HepG2 (cell line): Measurements from ENCODE around the gene SHOX. TPM values are rescaled to one million over a fixed set of nuclear protein-coding genes. Genes with fewer than 3 reads are reported as not detected.

Source experiments
- ATAC-seq: fragments of 200-7000 bp; cut with Tn5 transposase; 3 replicates; pipeline ENCODE4 v1.9.1; 2020; ENCODE audit warnings: mild to moderate bottlenecking, moderate library complexity
- BruUV-seq: library from RNA; stranded (reverse); fragments of 400-500 nt; replicated peaks from 2 replicates; lab custom pipeline; 2021; lab: Mats Ljungman, UMichigan
- CTCF ChIA-PET: fragments of 300-600 bp; formaldehyde crosslinking; extraction: SDS; loops from one replicate; lab custom pipeline; 2021; ENCODE audit warnings: low total read pairs, inconsistent platforms, low intra/inter-chr PET ratio; lab: Yijun Ruan, JAX
- POLR2A ChIA-PET: fragments of 350-600 bp; sonication (Branson Sonifier 250); formaldehyde crosslinking; loops from one replicate; lab custom pipeline; 2020; ENCODE audit warnings: antibody characterized with exemption, inconsistent platforms; lab: Yijun Ruan, JAX
- DNase-seq: peaks from one replicate; pipeline ENCODE4 v3.0.0-alpha.2; 2015; ENCODE audit warnings: low spot score
- FAIRE-seq: peaks from 3 replicates; lab custom pipeline; 2011; peaks lifted over from hg19 to GRCh38; lab: Jason Lieb, UNC
- H2AFZ ChIP-seq: one replicate; pipeline ENCODE4 v1.6.1; 2011; ENCODE audit warnings: low read length, inconsistent platforms
- H3K27ac ChIP-seq: fragments of 300-600 bp; 3 replicates; pipeline ENCODE4 v1.8.0; 2011; ENCODE audit warnings: mixed run types, mild to moderate bottlenecking, mixed read lengths, low read length, inconsistent platforms; ENCODE audit not compliant: insufficient read depth; ENCODE audit errors: extremely low read length
- H3K27me3 ChIP-seq, 2 experiments: fragments of 200-600 bp in 1 of 2; 2 replicates in 1 of 2; 3 replicates in 1 of 2; pipeline versions ENCODE4 v1.6.0 to v1.8.0; 2011; ENCODE audit warnings: low read length in 2 of 2, mild to moderate bottlenecking in 2 of 2, moderate library complexity in 2 of 2, inconsistent platforms in 1 of 2; ENCODE audit not compliant: insufficient read depth in 2 of 2, control insufficient read depth in 1 of 2
- H3K36me3 ChIP-seq, 2 experiments: fragments of 200-600 bp in 1 of 2; replicated peaks in 1 of 2; 2 replicates in 1 of 2; 3 replicates in 1 of 2; pipeline versions ENCODE4 v1.5.1 to v1.8.0; 2011; ENCODE audit warnings: low read length in 2 of 2, inconsistent platforms in 1 of 2; ENCODE audit not compliant: insufficient read depth in 2 of 2, control insufficient read depth in 1 of 2
- H3K4me1 ChIP-seq: 2 replicates; pipeline ENCODE4 v1.5.1; 2012; ENCODE audit warnings: low read length, inconsistent platforms; ENCODE audit not compliant: insufficient read depth
- H3K4me2 ChIP-seq: 2 replicates; pipeline ENCODE4 v1.6.0; 2011; ENCODE audit warnings: low read depth, low read length, inconsistent platforms
- H3K4me3 ChIP-seq, 3 experiments: fragments of 200-600 bp in 1 of 3; sonication (generic), shearing (Covaris generic) in 1 of 3; replicated peaks in 1 of 3; 2 replicates each; pipeline ENCODE4 v1.5.1; 2011 to 2016; ENCODE audit warnings: low read length in 3 of 3, inconsistent platforms in 2 of 3, low read depth in 2 of 3, mild to moderate bottlenecking in 2 of 3, control low read depth in 1 of 3, mixed read lengths in 1 of 3; ENCODE audit not compliant: insufficient read depth in 1 of 3
- H3K79me2 ChIP-seq: one replicate; pipeline ENCODE4 v1.6.1; 2011; ENCODE audit warnings: low read length, inconsistent platforms; ENCODE audit not compliant: insufficient read depth
- H3K9ac ChIP-seq: 2 replicates; pipeline ENCODE4 v1.6.0; 2011; ENCODE audit warnings: mild to moderate bottlenecking, low read depth, low read length, inconsistent platforms; ENCODE audit not compliant: insufficient read depth
- H3K9me3 ChIP-seq: 2 replicates; pipeline ENCODE4 v1.5.1; 2012; ENCODE audit warnings: mild to moderate bottlenecking, low read length
- H4K20me1 ChIP-seq: 2 replicates; pipeline ENCODE4 v1.6.0; 2011; ENCODE audit warnings: inconsistent platforms, mild to moderate bottlenecking, low read length, moderate library complexity; ENCODE audit not compliant: insufficient read depth
- FOXO1 ChIP-seq: sonication (generic); formaldehyde crosslinking; IDR thresholded peaks from 2 replicates; pipeline ENCODE4 v1.4.0; 2020; ENCODE audit warnings: missing genetic modification reagents
- KDM2A ChIP-seq: sonication (generic); formaldehyde crosslinking; IDR thresholded peaks from 2 replicates; pipeline ENCODE4 v1.4.0; 2020; ENCODE audit warnings: low read depth, missing genetic modification reagents, borderline replicate concordance
- KIAA2018 ChIP-seq: sonication (generic); formaldehyde crosslinking; IDR thresholded peaks from 2 replicates; pipeline ENCODE4 v1.5.0; 2020; ENCODE audit warnings: mild to moderate bottlenecking, missing genetic modification reagents, borderline replicate concordance
- RORA ChIP-seq: sonication (generic); formaldehyde crosslinking; IDR thresholded peaks from 2 replicates; pipeline ENCODE4 v1.5.0; 2020; ENCODE audit warnings: mild to moderate bottlenecking, missing genetic modification reagents, moderate library complexity
- ZBTB10 ChIP-seq: sonication (generic); formaldehyde crosslinking; IDR thresholded peaks from 2 replicates; pipeline ENCODE4 v1.4.0; 2020; ENCODE audit warnings: missing genetic modification reagents, borderline replicate concordance
- ZBTB7B ChIP-seq: sonication (generic); formaldehyde crosslinking; IDR thresholded peaks from 2 replicates; pipeline ENCODE4 v1.4.0; 2020; ENCODE audit warnings: missing genetic modification reagents
- WGBS: methylation state at CpG from one replicate; pipeline ENCODE4 v1.1.6; 2017; ENCODE audit warnings: low lambda C conversion rate; 5-methylcytosine and 5-hydroxymethylcytosine counted together
- in situ Hi-C: cut with HindIII; loops from 2 replicates; pipeline ENCODE4 v1.10.0; 2017; ENCODE audit warnings: low pct_unique_long_range_greater_than_20kb; ENCODE audit not compliant: extremely low pct_ligation_motif_present
- intact Hi-C: fragments of 100-400 bp; cut with micrococcal nuclease; formaldehyde crosslinking; loops from one replicate; pipeline ENCODE4 v1.10.0; 2022; ENCODE audit not compliant: unreplicated experiment
- polyA plus RNA-seq, 8 experiments: library from polyadenylated mRNA; depleted of rRNA in 3 of 8; stranded (reverse) in 7 of 8; unstranded in 1 of 8; fragments of >200 nt; fragmentation: Illumina TruSeq in 4 of 8; extraction: Trizol in 4 of 8; gene quantifications; 2 replicates each; pipeline versions ENCODE4 v1.2.1 to v1.2.3, GENCODE V29; 2011 to 2016; ENCODE audit warnings: low read depth in 4 of 8, missing spikeins in 1 of 8, mixed read lengths in 1 of 8; ENCODE audit not compliant: insufficient read depth in 1 of 8
- total RNA-seq, 5 experiments: library from RNA; depleted of rRNA; stranded (reverse); fragments of >200 nt; fragmentation: Illumina TruSeq; extraction: Trizol; gene quantifications; 2 replicates each; pipeline ENCODE4 v1.2.3, GENCODE V29; 2016; ENCODE audit warnings: low read depth in 1 of 5

Gene SHOX
- total and polyA plus RNA-seq, 2 of the 13 experiments (the other 11 are each of a cell fraction or from before 2014, with no cell fraction given): not detected

DNA sequence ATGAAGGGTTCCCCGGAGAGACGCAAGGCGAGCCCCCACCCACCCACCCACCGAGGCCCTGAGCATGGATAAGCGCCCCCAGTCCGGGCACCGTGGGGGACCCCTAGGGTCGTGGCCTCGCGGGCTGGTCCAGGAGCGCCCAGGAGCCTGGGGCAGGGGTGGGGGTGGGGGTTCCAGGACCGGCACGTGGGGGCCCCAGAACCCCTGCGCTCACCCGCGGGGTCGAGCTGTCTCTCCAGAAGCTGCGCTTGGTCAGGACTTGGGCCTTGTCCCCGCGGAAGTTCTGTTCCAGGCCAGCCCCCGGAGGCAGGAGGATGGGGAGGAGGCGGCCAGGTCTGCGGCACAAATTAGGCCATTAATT is 11.2 kb upstream of the SHOX start:
- WGBS: 42% methylated on average over 6 of the region's 23 CpGs
- Histone ChIP-seq H3K4me3 (no peak overlapping the region), H3K79me2 (no peaks in the 10 kb centered on the region), H3K27me3 (no peaks in the 10 kb centered on the region), H4K20me1 (no peaks in the 10 kb centered on the region), H3K9me3 (no peaks in the 10 kb centered on the region), H3K4me2 (no peak overlapping the region), H3K27ac (no peak overlapping the region), H3K9ac (no peak overlapping the region), H2AFZ (no peak overlapping the region), H3K36me3 (no peaks in the 10 kb centered on the region), H3K4me1 (no peaks in the 10 kb centered on the region)
- BruUV-seq: no TSS peak
- ATAC-seq: no peak
- intact Hi-C loops (no loop called here), in situ Hi-C loops (no loop called here)
- no peak for FAIRE-seq
- no peak for DNase-seq
- ChIA-PET POLR2A (no interaction called here), CTCF (no interaction called here)
- TF ChIP-seq RORA (CRISPR knock-in tag) (no peak), ZBTB10 (no peak), FOXO1 (CRISPR knock-in tag) (no peak), ZBTB7B (CRISPR knock-in tag) (no peak), KDM2A (CRISPR knock-in tag) (no peak), KIAA2018 (no peak)
